AML-193 (cell line): ENCODE results near the gene RNPS1.

Source experiments
- DNase-seq, 2 experiments: peaks; one replicate each; lab custom pipeline; 2025; lab: John Stamatoyannopoulos, UW

RNPS1 gene

DNA sequence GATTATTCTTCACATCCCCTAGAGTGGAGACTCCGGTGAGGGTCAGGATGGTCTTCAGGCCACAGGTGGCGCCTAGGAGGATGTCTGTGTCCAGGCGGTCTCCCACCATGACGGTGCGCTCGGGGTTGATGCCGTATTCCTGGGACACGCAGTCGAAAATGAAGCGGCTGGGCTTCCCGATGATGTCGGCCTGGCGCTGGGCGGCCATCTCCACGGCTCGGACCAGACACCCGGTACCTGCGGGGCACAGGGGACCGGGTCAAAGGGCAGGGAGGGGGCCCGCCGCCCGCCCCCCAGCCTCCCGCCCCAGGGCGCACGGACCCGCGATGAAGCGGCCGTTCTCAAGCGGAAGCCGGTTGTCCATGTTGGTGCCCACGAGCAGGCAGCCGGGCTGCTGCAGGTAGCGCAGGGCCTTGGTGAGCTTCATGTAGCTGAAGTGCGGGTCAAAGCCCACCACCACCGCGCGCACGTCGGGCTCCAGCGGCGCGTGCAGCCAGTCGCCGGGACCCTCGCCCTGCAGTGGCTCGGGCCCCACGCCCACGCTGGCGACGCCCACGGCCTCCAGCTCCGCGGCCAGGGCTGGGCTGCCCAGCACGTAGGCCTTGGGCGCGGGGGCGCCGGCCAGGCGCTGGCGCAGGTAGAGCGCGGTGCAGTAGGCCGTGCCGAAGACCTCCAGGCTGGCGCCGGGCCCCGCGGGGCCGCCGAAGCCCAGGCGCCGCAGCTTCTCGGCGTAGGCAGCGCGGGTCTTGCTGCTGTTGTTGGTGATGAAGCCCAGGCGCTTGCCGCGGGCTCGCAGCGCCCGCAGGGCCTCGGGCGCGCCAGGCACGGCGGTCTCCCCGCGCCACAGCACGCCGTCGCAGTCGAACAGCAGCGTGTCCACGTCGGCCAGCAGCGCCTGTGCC lies 53.9 kb downstream of the RNPS1 start:
- DNase-seq = no peak

DNA sequence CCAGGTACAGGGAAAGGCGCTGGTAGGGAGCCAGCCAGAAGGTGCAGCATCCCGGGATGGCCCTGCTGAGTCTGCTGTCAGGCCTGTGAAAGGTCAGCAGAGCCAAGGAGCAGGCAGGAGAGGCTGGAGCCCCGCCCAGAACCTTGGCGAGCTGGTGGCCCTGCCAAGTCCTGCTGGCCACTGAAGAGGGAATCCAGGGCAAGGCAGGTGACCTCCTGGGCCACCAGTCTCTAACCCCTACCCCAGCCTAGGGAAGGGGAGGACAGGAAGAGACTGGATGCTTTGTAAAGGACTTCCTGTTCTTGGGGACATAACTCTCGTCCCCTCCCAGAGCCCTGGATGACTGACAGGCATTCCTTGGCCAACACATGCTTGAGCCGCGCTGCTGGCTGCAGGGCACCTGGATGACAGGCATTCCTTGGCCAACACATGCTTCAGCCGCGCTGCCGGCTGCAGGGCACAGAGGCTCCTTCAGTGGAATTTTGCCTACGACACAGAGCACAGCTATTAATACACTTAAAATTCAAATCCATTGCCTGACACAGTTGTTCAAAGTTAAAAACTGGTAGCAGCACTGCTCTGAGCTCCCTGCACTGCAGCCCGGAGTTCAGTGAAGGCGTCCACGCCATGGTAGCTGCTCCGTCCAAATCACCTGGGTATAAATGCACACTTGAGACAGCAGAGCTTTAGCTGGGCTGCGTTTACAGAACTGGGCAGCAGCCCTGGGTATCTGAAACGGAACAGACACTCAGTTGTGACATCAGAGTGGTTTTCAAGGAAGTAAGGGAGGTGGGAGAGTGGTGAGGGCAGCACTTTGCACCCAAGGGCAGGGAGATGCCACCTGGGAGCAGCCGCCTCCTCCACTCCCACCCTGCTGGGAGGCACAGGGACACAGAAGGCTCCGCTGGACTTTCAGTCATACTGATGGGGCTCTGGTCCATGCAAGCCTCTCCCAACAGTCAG lies 55.3 kb downstream of the RNPS1 start:
- DNase-seq = peak; percentile 45 to 63

DNA sequence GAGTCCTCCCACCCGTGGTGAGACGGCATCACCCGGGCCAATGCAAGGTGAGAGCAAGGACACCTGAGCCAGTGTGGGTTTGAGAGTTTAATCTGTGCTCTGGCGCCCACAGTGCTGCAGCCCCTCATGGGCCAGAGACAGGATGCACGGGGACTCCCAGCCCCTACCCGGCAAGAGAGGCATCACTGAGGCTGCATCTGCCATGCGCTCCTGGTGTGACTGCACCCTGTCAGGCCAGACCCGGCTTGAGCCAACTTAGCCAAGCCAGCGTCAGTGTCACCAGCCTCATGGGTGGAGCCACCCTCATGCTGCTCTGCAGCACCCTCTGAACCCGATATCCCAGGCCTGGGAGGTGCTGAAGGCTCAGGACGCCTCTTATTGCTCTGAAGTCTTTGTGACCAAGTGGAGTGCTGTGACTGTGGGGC lies 56.0 kb downstream of the RNPS1 start:
- DNase-seq = no peak

DNA sequence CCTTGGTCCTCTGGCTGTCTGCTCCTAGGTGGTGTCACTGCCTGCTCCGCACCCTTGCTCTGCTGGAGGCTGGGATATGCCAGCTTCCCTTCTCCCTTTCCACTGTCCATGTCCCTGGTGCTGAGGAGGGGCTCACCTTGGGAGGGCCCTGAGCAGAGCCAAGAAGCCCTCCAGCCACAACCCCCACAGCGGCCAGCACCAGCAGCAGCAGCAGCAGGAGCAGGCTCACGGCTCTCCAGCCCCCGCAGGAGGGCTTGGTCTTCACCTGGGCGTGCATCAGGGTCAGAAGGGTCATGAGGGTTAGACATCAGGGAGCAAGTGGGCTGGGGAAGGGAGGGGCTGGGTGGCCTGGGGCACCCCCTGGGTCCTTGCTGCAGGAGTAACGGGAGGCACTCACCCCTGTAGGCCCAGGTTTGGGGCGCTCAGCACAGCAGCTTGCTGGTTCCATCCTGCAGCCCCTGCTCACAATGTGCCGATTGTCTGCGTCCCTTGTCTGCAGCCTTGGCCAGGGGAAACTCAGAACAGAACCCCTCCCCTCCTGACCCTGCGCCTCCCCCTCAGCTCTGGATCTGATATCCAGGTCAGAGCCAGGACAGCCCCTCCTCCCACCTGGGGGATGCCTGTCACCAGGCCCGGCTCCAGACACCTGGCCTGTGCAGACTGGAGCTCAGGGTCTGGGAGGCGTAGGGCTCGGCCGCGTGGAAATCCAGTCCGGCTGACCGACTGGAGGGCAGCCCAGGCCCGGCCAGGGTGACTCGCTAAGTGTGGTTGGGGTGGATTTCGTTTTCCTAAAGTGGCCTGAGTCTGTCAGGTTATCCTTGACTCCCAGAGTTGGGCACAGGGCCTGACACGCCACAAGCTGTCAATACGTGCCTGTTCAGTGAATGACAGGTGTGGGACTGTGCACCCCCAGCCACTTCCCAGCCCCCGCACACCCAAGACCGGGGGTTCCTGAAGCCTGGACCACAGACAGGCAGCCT lies 57.2 kb downstream of the RNPS1 start, which contains the start of gene BRICD5:
Gene BRICD5 (minus strand): TSS at position 478 of the 980 bp plus-strand sequence. CDS start 30 bp downstream, at position 448.
- DNase-seq = no peak

DNA sequence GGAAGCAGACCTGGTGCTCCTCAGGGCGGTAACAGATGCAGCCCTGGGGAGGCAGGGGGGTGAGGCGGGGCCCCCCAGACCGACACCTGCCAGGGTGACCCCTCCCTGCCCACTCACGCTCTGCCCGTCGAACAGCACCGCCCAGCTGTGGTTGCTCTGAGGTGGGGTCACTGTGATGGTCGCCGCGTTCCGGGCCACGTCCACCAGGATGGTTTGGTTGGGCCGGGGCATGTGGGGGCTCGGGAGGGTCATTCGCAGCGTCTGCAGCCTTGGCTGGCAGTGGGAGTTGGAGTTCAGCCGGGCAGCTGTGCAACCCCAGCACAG lies 58.0 kb downstream of the RNPS1 start:
- no peak for DNase-seq

- DNase-seq = no peak
Measured at GRCh38 chr16:2209258-2210008, 58.5 kb downstream of the RNPS1 start.

GRCh38 chr16:2208772-2209171 lies 59.2 kb downstream of the RNPS1 start:
- no peak for DNase-seq

DNA sequence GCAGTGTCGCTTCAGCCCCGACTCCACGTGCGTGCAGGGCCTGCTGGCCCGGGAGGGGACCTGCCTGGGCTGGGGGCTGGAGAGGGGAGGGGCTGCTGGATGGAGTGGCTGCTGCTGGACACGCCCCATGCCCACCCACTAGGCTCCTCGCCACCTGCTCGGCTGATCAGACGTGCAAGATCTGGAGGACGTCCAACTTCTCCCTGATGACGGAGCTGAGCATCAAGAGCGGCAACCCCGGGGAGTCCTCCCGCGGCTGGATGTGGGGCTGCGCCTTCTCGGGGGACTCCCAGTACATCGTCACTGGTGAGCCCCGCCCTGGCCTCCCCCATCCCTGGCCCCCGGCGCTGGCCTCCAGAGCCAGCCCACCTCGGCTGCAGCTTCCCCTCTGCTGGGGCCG lies 59.6 kb downstream of the RNPS1 start:
- DNase-seq = no peak

DNA sequence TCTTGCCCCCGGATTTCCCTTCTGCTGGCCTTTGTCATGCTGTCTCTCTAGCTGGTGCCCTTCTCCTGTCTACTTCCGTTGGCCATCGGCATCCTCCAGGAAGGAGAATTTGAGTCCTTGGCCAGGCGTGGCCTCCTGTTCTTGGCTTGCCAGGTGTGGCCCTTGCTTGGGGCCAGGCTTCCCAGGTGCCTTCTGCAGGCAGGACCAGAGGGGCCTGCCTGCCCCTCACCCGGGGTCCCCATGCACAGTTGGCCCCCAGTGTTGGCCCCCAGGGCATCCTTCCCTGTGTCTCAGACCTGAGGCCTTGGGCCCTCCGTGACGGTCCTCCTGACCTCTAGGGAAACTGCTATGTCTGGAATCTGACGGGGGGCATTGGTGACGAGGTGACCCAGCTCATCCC lies 60.1 kb downstream of the RNPS1 start:
- DNase-seq = no peak

DNA sequence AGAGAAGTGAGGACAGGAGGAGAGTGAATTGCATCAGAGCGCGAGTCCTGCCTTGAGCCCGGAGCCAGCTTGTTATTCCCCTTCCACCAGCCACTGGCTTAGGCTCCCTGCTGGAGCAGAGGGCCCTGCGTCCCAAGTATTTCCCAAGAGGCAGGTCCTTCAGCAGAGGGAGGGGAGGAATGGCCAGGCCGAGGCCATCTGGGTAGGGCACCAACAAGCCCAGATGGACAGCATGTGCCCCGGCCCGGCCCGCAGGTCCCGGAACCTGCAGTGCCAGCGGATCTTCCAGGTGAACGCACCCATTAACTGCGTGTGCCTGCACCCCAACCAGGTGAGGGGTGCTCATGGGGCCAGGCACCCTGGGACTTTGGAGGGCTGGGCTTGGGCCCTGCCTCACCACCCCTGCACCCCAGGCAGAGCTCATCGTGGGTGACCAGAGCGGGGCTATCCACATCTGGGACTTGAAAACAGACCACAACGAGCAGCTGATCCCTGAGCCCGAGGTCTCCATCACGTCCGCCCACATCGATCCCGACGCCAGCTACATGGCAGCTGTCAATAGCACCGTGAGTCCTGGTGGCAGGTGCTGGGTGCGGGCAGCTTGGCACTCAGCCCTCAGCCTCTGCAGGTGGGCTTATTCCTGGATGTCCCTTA lies 61.0 kb downstream of the RNPS1 start:
- no peak for DNase-seq

DNA sequence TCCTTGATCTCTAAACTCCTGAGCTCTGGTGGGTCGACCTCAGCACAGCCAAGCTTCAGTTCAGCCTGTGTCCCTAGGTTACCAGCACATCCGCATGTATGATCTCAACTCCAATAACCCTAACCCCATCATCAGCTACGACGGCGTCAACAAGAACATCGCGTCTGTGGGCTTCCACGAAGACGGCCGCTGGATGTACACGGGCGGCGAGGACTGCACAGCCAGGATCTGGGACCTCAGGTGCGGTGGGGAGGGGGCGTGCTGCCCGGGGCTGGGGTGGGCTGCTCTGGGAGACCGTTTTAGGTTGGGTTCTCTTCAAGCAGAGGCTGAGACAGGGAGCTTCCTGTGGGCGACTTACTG lies 61.5 kb downstream of the RNPS1 start:
- DNase-seq = no peak

DNA sequence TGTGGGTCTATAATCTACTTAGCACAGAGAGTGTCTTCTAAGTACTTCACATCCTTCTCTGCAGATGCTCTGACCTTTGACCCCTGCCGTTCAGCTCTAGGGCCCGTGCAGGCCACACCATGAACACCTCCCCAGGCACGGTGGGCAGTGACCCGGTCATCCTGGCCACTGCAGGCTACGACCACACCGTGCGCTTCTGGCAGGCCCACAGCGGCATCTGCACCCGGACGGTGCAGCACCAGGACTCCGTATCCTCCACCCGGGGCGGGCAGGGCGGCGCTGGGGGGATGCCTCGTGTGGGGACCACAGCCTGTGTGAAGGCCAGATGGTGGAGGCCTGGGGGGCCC lies 62.0 kb downstream of the RNPS1 start:
- DNase-seq = peak in 1 of 2 experiments; percentile 63

DNA sequence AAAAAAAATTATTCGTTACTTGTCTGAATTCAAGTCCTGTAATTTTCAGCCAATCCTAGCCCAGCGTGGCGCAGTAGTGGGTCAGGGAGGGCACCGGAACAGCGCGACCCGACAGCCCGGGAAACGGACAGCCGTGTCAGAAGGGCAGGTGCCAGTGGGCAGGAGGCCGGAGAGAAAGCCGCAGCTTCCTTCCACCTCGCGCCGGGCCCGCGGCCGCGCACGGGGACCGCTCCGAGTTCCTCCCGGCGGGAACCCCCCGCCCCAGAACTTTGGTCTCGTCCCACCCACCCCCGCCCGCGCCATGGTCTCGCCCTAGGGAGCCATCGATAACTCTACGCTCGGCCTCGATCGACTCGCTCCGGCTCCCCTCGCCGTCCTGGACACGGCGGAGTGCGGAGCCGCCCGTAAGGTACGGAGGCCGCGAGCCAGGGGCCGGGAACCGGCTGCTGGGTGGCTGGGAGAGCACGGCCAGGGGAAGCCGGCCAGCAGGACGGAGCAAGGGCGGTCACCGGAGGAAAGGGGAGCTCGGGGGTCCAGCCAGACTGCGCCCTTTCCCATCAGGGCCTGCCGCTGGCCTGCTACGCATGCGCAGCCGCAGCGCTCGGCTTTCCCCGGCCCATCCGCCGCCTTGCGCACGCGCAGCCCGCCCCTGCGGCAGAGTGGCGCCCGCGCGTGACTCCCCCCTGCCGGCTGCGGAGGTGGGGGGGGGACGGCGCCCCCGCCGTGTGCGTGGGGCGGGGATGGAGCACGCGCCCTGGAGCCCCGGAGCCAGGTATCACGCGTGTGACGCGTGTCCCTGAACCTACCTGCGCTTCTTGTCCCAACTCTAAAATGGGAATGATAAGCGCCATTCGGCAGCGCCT lies 62.6 kb downstream of the RNPS1 start, which contains the start of gene MLST8:
Gene MLST8 (plus strand): TSS at position 351 of the 863 bp plus-strand sequence. CDS start 632 bp downstream, outside the sequence.
- peak; percentile 75 to 76 for DNase-seq

- no peak for DNase-seq
Measured at GRCh38 chr16:2204416-2205103, 63.4 kb downstream of the RNPS1 start.
